Skeletal muscle cell (primary cell): ENCODE data around the gene RBMS3.

ENCODE experiments used
- DNase-seq: peaks from one replicate; pipeline ENCODE4 v3.0.0-alpha.2; 2010; ENCODE audit warnings: low read depth
- H3K4me3 ChIP-seq: 2 replicates; pipeline ENCODE4 v1.5.1; 2011; ENCODE audit warnings: low read depth, mild to moderate bottlenecking, control low read depth, low read length, moderate library complexity

RBMS3 gene

DNA sequence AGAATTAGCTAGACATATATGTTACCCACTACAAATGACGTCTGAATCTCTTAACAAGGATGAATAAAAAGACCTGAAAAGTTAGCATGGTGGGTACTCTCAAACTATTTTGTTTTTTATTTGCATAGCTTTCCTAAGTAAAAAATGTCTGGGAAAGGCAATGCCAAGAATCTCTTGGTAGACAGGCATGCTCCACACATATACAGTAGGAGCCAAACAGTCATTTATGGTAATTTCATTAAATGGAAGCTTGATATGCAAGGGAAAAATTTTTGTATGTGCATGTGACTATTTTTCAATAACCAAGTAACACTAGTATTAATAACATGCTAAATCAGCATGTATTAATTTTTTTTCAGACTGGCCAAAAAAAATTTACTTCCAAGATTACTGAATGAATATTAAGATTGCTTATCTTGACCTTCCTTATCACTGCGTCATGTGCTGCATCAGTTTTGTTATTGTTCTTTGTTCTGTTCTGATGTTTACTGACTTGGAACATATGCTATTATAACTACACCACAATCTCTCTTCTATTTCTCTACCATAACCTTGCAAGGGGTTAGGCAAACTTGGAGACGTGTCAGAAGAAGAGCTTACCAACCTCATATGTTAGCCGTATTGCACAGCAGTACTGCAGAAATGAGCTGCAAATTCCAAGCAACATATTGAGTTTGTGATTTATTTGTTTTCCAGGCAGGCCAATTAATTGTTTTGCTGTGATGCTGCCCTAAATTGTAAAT is 255.3 kb downstream of the RBMS3 start:
- DNase-seq: no peak
- no peak overlapping the region for H3K4me3 ChIP-seq

DNA sequence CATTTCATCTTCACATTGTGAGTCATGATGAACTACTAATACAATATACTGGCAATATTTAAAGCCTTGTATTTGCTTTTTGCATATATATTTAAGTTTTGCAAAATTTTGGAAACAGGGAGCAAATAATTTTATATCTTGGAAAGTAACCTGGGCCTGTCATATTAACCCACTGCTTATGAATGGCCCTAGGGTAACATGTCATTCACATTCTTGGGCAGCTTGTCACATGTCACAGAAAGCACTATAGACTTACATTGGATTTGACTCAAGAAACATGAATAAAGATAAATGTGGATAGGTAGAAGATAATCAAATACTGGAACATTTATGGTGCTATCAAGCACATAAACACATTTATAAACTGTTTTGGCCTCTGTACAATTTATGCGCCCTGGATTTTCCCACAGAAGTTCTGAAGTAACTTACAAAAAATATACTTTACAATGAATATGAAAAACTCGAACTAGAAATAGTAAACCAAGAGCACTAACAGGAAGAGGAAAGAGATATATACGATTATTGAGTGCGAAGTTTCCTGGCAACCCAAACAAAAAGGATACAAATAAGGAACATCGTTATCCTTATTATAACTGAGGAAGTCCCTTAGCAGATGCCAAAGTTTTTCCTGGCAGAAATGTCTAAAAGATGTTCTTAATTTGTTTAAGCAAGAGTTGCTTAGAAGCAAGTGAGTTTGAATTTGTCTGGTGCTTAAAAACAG is 257.2 kb downstream of the RBMS3 start:
- H3K4me3 ChIP-seq: no peak overlapping the region

DNA sequence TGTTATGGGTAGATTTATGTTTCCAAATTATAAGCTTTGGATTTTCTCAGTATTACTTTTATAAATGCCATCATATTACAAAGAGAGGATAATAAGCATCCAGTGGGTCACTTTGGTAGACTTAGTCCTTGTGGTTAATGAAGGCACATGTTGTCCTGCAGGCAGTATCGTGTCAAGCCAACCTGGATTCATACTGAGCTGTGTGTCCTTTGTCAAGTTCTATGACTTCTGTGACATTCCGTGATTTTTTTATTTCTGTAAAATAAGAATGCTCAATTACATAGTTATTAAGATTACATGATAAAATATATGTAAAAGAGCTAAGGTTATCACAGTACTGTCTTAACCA is 257.7 kb downstream of the RBMS3 start:
- no peak for DNase-seq
- H3K4me3 ChIP-seq: no peak overlapping the region

More for the DNA sequence above, 257.2 kb downstream of the RBMS3 start:
- DNase-seq: no peak

DNA sequence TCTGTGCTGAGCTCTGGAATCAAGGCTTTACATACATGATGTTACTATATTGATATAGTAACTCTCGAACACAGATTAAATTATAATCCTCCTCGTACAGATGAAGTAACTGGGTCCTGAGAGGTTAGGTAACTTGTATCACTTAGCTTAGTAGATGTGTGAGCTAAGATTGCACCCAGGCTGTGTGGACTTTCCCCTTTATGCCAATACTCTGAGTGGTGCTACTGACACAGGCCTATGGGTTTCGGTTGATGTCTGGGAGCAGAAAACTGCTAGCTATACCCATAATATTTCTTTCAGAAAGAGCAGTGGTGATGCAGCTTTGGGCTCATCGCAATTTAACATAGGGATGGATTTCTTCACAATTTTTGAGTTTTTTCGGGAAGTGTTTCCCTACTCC is 259.7 kb downstream of the RBMS3 start:
- no peak for DNase-seq

DNA sequence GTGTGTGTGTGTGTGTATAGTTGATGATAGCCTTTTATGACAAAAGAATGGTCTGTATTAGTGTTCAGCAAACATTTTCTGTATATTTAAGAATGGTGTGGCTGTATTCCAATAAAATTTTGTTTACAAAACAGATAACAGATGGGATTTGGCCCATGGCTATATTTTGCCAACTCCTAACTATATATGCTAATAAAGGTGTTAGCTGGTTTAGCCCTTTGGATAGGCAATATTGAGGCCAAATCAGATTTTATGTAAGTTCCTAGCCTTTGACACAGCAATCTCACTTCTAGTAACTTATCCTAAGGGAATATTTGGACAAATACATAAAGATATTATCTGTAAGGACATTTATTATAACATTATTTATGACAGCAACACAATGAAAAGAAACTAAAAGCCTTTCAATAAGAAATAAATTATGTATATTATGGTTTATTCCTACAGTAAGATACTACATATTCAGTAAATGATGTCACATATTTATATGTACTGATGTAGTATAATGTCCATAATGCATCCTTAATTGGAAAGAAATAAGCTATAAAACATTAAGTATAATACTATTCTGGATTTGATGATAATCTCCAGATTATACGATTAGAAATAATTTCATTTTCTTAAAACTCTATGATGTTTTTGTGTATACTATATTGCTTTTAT is 264.0 kb downstream of the RBMS3 start:
- no peak overlapping the region for H3K4me3 ChIP-seq
- DNase-seq: no peak

More for the DNA sequence above, 259.7 kb downstream of the RBMS3 start:
- H3K4me3 ChIP-seq: no peak overlapping the region

DNA sequence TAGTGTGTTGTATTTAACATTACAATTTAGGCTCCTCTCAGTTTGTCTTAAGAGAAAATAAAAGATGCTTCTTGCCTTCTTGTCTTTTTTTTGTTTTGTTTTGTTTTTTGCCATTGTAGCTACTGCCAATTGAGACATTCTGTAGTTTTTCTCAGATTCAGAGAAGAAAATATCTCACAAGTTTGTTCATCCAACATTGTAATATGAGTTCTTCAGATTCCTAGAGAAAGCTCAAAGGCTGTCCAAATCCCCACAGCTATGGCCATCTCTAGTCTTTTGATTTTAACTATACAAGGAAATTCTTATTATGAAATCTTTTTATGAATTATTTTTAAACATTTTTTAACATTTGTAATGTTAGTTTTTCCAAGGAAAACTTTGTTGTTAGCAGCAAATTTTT is 264.7 kb downstream of the RBMS3 start:
- H3K4me3 ChIP-seq: no peak overlapping the region
- no peak for DNase-seq

DNA sequence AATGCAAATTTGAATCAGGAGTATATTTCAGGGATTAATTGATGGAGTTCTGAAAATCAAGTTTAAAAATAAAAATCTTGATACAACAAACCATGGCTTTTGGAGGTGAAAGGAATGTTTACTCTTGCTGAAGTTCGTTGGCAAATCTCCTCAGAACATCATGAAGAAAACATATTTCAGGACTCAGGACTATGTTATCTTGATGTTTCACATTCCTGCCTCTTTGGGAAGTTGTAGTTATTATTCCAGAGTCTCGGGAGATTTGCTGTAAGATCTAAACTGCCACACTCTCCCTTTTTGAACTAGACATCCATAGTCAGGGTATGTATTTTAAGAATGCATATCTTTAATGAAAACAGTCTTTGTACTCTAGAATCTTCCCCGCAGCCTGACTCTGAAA is 271.2 kb downstream of the RBMS3 start:
- no peak for DNase-seq
- H3K4me3 ChIP-seq: no peak overlapping the region

DNA sequence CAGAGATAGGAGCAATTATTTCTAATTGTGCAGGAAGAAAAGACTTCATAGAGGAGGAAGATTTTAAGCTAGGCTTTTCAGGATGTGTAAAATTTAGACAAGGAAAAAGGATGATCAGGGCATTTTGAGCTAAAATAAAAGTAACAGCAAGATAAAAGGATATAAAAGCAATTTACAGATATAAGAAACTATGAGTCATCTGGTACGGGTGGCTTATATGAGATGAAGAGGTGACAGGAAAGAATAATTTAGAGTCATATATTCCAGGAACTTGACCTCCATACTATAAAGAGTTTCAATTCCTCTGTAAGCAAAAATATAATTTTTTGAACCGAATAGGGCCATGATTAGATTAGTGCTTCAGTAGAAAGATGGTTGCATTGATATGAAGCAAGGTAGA is 273.7 kb downstream of the RBMS3 start:
- no peak for DNase-seq
- H3K4me3 ChIP-seq: no peak overlapping the region

DNA sequence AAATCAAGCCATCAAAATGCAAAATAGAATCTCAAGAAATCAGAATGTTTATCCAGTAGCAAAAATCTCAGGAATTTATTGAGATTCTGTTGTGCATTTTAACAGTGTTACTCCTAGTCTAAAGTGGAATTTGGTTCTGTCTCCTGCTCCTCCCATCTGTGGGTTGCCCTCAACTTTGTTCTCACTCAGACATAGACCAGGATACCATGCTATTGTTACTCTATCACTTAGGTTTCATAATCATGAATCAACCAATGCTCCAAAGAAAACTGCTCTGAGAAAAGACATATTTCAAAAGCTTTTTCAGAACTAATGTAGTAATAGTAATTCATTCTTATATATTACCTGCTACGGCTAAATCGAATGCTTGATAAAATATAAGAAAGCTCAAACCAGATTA is 274.7 kb downstream of the RBMS3 start:
- DNase-seq: peak; percentile 12
- H3K4me3 ChIP-seq: no peak overlapping the region

DNA sequence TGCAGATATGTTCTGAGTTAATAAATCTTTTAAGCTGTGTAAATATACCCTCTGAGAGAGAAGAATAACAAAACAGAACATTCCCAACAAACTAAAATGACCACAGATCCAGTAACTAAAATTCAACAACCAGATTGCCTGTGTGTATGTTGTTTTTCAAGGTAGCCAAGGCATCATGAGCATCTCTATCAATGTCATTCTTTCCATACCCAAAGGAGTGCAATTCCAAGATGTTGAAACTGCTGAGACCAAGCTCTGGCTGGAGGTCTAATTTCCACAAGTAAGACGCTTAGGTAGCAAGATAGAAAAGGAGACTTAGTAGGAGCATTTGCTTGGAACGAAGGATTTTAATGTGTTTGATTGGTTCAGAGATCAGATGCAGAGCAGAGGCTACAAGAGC is 276.3 kb downstream of the RBMS3 start:
- no peak overlapping the region for H3K4me3 ChIP-seq
- DNase-seq: no peak

DNA sequence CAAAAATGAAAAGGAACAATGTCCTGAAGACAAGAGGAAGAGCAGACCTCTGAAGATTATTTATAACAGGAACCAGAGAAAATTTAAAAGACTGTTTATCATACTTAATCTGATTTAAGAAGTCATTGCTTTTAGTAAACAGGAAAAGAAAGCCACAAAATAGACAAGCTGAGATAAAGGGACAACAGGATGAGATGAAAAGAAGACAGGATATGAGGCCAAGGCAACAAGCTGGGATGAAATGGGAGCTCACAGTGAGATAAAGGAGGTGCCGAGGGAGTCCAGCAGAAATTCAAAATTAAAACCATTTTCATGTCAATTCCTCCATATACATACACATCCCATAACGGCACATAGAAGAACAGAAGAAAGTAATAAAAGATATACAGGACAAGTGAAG is 277.0 kb downstream of the RBMS3 start:
- no peak for DNase-seq
- no peak overlapping the region for H3K4me3 ChIP-seq

DNA sequence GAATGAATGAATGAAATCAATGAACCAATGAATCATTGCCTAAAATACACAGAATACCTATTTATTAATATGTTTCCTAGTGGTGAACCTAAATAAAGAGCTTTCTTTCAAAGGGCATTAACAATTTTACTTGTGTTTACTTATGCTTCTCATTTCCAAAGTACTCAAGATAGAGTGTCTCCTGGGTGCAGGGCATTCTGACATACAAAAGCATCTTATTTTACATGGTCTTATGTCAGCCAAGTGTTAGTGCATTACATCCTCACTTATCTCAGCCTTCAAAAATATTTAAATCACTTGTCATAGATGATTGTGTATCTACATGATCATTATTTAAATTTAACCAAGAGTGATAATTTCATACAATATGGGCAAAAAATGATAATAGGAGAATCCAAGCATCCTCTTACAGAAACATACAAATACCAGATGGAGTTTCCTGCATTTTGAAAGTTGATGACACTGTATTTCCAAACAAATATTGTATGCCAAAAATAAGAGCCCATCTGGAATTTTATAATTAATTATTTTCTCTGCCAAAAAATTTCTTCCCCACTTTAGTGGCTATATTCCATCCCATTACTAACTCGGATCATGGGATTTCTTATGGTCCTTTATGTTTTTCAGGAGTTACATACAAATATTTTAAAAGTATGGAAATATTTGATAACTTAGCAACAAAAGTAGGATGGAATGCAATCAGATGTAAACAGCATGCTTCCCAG is 279.0 kb downstream of the RBMS3 start:
- H3K4me3 ChIP-seq: no peak overlapping the region
- no peak for DNase-seq

DNA sequence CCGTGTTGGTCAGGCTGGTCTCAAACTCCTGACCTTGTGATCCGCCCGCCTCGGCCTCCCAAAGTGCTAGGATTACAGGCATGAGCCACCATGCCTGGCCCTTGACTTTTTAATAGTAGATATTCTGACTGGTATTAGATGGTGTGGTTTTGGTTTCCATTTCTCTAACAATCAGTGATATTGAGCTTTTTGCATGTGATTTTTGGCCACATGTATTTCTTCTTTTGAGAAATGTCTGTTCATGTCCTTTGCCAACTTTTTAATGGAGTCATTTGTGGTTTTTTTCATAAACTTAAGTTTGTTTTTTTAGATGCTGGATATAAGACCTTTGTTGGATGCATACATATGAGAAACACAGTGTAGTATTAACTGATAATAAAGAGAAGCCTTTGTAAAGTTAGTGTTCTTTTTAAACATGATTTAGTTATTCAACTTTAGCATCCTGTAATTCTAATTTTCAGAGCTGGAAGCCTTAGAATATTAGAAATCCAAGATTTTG is 280.8 kb downstream of the RBMS3 start:
- DNase-seq: no peak
- no peak overlapping the region for H3K4me3 ChIP-seq

DNA sequence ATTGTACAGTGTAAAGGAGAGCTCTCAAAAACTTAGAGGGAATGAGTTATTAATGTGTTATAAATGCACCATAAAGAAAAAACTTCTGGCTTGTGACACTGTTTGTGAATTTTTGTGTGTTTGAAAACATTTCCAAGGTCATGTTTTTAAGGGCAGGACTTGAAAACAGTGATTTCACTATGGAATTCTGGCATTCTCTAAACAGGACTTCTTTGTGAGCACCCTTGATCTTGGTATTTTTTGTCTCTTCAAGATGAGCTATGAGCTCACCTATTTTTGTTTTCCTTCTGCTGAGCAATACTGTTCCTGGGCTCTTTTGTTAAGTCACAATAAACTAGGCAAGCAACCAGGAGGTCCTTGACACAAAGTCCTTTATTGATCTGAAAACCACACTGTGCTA is 284.4 kb downstream of the RBMS3 start:
- no peak overlapping the region for H3K4me3 ChIP-seq
- DNase-seq: no peak

DNA sequence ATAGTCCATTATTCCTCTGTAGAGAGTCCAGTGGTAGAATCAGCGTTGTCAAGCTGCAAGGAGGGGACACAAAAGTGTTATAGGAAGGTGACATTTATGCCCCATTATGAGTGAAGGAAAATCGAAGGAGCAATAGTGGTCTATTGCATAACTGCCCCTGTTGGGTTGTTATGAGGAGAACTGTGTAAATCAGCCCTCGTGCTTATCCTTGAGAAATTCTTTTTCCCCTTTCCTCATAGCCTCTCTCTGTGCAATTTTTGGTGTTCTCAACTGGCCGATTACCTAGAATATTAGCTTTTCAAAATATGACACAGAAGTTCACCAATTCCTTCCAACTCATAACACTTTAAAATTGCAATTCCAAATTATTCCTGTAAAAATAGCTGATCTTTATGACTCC is 286.6 kb downstream of the RBMS3 start:
- no peak for DNase-seq
- H3K4me3 ChIP-seq: no peak overlapping the region

DNA sequence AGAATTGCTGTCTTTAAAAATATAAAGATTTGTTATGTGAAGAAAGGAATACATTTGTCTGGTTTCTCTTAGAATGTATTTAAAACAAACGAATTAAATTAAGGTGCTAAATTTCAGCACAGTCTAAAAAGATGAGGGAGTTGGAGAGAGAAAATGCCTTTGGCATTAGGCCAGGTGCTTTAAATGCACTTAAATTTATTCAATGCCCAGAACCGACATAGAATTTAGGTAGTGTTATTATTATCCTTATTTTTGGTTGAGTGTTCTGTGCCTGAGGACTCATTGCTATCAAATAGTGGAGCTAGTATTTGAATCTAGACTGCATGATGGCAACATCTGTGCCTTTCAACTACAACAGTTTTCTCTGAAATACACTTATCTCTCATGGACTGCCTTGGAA is 287.5 kb downstream of the RBMS3 start:
- H3K4me3 ChIP-seq: no peak overlapping the region
- no peak for DNase-seq

DNA sequence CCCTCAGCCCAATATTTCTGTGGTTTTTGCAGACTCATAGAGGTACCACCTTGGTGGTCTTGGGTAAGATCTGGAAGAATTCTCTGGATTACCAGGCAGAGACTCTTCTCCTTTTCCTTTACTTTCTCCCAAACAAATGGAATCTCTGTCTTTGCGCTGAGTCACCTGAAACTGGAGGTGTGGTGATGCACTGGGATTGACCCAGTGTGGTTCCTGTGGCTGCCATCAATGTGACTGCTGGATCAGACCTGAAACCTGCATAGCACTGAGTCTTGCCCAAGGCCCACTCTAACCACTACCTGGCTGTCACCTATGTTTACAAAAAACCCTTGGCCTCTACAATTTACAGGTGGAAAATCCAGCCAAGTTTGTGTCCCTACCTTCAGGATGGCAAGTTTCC is 295.3 kb downstream of the RBMS3 start:
- DNase-seq: no peak
- H3K4me3 ChIP-seq: no peak overlapping the region

DNA sequence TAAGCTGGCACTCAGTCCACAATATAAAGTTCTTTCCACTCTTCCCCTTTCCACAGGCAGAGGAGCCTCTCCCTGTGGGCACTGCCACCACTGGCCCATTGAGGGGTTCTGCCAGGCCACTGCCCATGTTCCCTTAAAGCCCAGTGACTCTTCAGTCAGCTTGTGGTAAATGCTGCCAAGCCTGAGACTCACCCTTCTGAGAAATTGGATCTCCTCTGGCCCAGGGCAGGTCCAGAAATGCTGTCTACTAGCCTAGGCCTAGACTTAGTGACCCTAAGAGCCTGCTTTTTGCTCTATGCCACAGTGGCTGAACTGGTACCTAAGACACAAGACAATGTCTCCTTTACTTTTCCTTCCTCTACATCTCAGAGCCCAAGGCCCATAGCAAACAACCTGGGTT is 295.8 kb downstream of the RBMS3 start:
- no peak overlapping the region for H3K4me3 ChIP-seq
- no peak for DNase-seq

DNA sequence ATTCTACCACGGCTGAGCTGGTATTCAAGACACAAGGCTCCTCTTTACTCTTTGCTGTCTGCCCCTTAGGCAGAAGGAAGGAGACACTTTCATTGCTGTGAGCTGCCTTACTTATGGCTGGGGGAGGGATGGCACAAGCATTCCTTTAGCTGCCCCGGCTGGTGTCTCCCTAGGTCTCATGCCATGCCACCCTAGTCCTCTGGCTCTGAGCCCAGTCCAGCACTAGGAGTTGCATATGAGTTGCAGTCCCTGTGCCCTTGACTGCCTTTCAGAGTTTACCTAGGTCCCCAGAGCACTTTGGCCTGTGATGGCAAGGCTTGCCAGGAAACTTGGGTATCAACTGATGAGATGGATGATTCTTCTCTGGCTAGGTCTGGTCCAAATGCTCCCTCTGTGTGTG is 296.4 kb downstream of the RBMS3 start:
- no peak overlapping the region for H3K4me3 ChIP-seq

DNA sequence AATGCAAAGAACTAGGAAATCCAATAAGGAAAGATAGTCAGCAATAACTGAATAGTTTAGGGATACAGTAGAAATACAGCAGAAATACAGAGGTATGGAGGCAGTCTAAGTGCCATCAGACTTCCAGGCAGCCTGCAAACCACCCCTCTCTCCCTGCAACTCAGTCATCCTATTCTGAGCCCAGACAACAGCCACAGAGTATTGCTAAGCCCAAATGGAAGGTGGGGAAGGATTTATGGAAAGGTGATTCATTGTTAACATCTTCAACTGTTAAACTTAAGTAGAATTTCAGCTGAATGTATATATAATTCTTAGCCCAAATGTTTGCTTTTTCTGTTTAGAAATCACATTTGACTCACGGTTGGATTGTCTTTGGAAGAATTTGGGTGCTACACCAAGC is 300.4 kb downstream of the RBMS3 start:
- H3K4me3 ChIP-seq: no peak overlapping the region
- DNase-seq: no peak

More for the DNA sequence above, 296.4 kb downstream of the RBMS3 start:
- DNase-seq: no peak
